ENCODE data around the gene TNRC6B.

The TNRC6B gene

GRCh38 chr22:40341604-40342003 lies 163.9 kb downstream of the TNRC6B start:
- no peak for TF ChIP-seq CTCF (conservative IDR thresholded peaks at IDR 0.05; ENCODE audit: low read depth, low read length)
- H3K4me3 ChIP-seq (ENCODE audit: low read length), result no peak overlapping the region
- DNase-seq (ENCODE audit: low read depth), result no peak

GRCh38 chr22:40342521-40342920 lies 164.8 kb downstream of the TNRC6B start:
- H3K4me3 ChIP-seq (ENCODE audit: low read length), result no peak overlapping the region
- no peak for TF ChIP-seq CTCF (conservative IDR thresholded peaks at IDR 0.05; ENCODE audit: low read depth, low read length)
- no peak for DNase-seq (ENCODE audit: low read depth)

- DNase-seq (ENCODE audit: low read depth), result no peak
- no peak for TF ChIP-seq CTCF (conservative IDR thresholded peaks at IDR 0.05; ENCODE audit: low read depth, low read length)
- H3K4me3 ChIP-seq (ENCODE audit: low read length), result peak overlapping the region; percentile 90
Observed at GRCh38 chr22:40345271-40345670, 167.5 kb downstream of the TNRC6B start.

GRCh38 chr22:40345815-40346184 lies 168.1 kb downstream of the TNRC6B start:
- no peak for TF ChIP-seq CTCF (conservative IDR thresholded peaks at IDR 0.05; ENCODE audit: low read depth, low read length)
- peak overlapping the region; percentile 90 for H3K4me3 ChIP-seq (ENCODE audit: low read length)
- DNase-seq (ENCODE audit: low read depth), result no peak

- peak; percentile 13 for TF ChIP-seq CTCF (conservative IDR thresholded peaks at IDR 0.05; ENCODE audit: low read depth, low read length)
- peak; percentile 55 for DNase-seq (ENCODE audit: low read depth)
- H3K4me3 ChIP-seq (ENCODE audit: low read length), result peak within 1 kb of the TSS; percentile 90
Observed at GRCh38 chr22:40346185-40347118, 168.7 kb downstream of the TNRC6B start, which contains the start of gene ADSL. ADSL (plus strand) TSS chr22:40346500; CDS start chr22:40346559, 59 bp downstream.

- peak overlapping the region; percentile 90 for H3K4me3 ChIP-seq (ENCODE audit: low read length)
- TF ChIP-seq CTCF (conservative IDR thresholded peaks at IDR 0.05; ENCODE audit: low read depth, low read length), result no peak
- DNase-seq (ENCODE audit: low read depth), result no peak
Observed at GRCh38 chr22:40347300-40347699, 169.6 kb downstream of the TNRC6B start.
